ENCODE measurements around the gene ASS1. TPM values are rescaled to one million over a fixed set of nuclear protein-coding genes. Genes with fewer than 3 reads are reported as not detected.

The ASS1 gene
- total RNA-seq, 1 experiment from 2014 or later: 63.6 TPM

GRCh38 chr9:130498298-130498917 lies 53.6 kb downstream of the ASS1 start:
- DNase-seq (ENCODE audit: low spot score): no peak

DNA sequence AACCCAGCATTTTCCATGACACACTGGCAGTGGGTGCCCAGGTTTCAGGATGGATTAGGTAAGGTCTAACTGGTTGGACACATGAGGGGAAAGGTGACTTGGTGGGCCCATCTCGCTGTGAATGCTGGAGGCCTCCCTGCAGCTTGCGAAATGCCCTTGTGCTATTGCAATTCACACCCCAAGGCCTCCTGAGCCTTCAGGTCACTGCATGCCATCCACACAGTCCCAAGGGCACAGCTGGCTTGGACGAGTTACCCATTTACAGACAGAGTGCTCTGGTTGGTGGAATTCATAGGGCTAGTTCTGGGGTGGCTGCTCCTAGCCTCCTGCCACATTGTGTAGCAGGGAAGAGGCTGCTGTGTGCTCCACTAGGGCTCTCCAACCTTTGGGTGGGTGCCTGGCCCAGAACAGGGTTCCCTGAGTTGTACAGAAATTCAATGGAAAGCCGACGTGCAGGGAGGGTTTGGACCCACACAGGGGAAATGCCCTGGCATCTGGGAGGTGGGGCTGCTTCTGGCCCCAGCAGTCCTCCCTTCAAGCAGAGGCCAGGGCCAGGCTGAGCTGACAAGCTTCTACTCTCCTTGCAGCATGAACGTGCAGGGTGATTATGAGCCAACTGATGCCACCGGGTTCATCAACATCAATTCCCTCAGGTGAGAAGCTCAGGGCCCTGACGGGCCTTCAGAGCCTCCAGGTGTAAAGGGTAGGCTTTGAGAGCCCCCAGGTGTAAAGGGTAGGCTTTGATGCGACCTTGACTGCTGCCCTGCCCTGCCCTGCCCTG lies 54.3 kb downstream of the ASS1 start:
- DNase-seq (ENCODE audit: low spot score): no peak

- no peak for DNase-seq (ENCODE audit: low spot score)
Measured at GRCh38 chr9:130499804-130500263, 55.1 kb downstream of the ASS1 start.

DNA sequence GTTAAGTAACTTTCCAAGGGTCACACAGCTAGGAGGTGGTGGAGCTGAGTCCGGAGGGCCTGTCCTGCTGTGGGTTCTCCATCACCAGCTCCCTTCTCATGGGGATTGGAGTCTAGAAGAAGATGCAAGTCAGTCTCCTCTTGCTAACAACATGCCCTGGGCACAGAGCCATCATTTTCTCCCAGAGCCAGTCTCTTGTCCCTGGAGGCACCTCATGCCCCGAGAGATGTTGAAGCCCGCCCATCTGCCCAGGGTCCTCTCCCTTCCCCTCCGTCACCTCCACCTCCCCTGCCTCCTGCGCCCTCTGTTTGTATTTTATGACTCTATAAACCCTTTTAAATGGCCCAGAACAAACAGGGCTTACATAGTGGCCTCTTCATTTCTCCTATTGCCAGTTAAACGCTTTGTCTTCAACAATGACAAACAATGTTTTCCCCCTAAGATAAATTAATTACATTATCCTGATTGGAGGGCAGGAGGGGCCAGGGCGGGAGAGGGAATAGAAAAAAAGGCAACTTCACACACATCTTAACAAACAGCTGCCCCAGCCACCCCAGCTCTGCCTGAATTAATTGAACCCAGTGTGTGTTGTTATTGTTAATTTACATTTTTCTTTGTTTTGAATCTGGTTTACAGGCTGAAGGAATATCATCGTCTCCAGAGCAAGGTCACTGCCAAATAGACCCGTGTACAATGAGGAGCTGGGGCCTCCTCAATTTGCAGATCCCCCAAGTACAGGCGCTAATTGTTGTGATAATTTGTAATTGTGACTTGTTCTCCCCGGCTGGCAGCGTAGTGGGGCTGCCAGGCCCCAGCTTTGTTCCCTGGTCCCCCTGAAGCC lies 55.8 kb downstream of the ASS1 start:
- no peak for DNase-seq (ENCODE audit: low spot score)

DNA sequence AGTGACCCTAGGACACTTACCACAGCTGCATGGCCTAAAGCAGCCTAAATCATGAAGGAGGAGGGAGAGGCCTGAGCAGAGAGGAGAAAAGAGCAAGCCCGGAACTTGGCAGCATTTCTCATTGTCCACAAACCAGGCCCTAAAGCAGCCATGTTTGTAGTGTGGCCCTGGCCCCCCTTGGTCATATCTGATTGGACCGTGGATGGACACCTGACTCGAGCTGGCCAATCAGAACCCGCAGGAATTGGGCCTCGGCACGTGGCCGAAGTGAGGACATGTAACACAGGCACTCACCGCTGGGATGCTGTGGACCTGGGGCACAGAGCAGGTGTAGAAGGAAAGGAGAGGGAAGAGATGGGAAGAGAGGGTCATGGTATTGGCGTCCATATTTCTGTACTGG lies 56.9 kb downstream of the ASS1 start:
- DNase-seq (ENCODE audit: low spot score): no peak

GRCh38 chr9:130508218-130508617 lies 63.5 kb downstream of the ASS1 start:
- DNase-seq (ENCODE audit: low spot score): no peak

DNA sequence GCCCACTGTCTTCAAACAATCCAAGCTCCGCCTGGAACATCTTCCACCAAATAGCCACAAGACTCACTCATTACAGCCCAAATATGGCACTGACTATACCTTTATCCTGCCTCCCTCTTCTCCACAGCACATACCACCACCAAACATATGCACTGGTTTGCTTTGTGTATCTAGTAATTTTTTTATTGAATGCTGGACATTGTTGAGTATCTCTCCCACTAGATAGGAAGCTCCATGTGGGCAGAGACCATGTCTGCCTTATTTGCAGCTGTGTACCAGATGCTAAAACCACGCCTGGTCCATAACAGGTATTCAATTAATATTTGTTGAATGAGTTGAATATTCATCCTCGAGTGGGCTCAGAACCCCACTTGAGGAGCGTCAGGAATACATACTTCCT lies 67.4 kb downstream of the ASS1 start:
- no peak for DNase-seq (ENCODE audit: low spot score)

DNA sequence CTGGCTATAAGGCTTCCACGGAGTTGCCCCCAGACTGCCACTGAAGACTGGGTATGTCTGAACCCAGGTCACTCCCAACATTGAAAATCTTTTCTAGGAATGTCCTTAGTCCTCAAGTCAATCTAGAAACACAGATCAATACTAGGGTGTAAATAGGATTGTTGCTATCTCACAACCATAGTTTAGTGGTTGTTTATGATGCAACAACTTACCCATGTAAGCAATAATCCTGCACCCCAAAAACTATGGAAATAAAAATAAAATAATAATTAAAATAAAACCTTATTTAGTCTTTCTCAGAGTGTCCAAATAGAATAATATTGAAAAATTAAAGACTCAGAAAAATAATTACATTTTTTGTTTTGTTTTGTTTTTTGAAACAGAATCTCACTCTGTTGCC lies 68.3 kb downstream of the ASS1 start:
- no peak for DNase-seq (ENCODE audit: low spot score)

DNA sequence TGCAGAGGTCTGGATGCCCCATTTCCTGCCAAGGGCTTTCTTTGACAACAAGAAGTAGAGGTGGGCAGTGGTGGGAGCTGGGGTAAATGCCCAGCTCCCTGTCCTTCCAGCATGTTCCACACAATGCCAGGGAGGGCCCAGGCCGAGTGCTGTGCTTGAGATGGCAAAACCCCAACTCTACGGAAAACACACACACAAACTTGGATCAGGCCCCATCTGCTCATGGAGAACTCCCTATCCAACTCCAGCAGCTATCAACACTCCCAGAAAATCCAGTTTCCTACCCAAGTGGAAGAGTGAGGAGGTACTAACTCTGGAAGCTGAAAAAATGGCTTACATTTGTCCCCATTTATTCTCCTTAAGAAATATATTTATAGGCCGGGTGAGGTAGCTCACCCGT lies 73.5 kb downstream of the ASS1 start:
- DNase-seq (ENCODE audit: low spot score): no peak

GRCh38 chr9:130518943-130519799 lies 74.4 kb downstream of the ASS1 start:
- DNase-seq (ENCODE audit: low spot score): no peak

- DNase-seq (ENCODE audit: low spot score): no peak
Measured at GRCh38 chr9:130519927-130520326, 75.2 kb downstream of the ASS1 start.

- no peak for DNase-seq (ENCODE audit: low spot score)
Measured at GRCh38 chr9:130521715-130522114, 77.0 kb downstream of the ASS1 start.

- no peak for DNase-seq (ENCODE audit: low spot score)
Measured at GRCh38 chr9:130522233-130522808, 77.6 kb downstream of the ASS1 start.

DNA sequence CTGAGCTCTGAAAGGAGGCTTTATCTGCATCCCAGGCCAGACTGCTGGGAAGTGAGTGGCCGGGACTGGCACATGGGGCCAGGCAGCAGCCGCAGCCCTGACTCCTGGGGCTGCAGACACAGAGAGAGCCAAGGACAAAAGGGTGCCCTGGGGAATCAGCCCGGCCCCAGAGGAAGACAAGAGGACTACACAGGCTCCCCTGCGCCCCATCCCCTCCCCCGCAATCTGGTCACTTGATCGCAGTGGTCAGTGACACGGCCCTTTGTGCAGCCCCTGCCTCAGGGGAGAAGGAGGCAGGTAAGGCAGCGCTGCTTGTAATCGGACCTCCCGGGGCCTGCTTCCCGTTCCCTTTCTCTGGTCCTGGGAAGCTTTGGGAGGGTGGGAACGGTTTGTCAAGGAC lies 79.2 kb downstream of the ASS1 start:
- no peak for DNase-seq (ENCODE audit: low spot score)

- DNase-seq (ENCODE audit: low spot score): no peak
Measured at GRCh38 chr9:130526193-130526853, 81.6 kb downstream of the ASS1 start.

DNA sequence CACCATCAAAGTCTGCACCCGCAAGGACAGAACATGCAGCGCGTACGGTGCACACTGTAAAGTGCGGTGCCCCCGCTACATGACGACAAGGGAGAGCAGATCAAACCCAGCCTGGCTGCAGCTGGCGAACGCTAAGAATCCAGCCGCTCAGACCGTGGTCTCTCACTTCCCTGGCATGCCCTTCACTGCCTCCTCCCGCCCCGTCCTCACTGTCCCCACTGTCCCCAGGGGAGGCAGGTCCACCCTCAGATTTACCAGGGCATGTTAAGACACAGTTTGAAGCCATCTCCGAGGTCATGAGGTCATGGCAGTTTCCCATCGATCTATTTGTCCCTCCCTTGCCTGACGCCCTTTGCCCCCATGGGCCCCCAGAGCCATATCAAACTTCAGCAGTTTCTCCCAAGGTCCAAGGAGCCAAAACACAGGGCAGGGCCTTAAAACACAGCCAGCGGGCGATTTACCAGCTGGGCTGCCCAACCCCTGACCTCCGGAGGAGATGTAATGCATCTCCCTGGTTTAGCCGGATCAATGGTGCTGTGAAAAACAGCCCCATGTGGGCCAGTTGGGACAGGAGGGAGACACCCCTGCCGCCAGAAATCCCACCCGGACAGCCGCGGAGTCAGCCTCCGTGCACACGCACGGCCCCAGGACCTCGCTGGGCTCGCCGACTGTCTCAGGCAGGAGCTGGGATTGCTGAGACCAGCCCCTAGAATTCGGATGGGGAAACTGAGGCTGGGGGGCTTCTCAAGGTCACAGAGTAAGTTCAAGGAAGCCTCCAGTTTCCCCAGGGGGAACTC lies 82.3 kb downstream of the ASS1 start:
- no peak for DNase-seq (ENCODE audit: low spot score)

DNA sequence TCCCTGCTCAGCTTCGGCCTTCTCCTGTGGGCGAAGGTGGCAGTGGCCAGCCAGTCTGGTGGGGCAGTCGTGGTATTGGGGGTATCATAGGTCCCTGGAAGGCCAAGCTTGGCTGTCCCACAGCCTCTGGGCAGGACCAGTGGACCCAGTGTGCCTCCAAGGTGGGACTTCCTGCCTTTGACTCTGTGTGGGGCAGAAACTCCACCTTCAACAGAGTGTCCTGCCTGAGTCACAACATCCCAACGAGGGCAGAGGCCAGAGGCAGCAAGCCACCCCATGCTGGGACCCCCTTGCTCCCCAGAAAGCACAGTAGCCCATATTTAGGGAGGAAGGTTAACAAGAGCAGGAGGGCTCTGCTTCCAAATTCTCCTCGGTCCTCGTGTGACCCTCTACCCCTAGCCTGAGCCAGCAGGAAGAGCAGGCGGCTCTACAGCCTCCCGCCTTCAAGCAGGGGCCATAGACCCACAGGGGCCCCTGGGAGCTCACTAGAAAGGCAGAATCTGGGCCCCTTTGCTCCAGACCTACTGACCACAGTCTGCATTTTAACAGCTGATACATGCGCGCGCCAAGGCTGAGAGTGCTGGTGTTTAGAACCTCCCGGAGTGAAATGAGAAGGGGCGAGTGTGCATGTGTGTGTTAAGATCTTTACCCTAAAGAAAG lies 83.0 kb downstream of the ASS1 start:
- no peak for DNase-seq (ENCODE audit: low spot score)

GRCh38 chr9:130528674-130529073 lies 83.9 kb downstream of the ASS1 start:
- DNase-seq (ENCODE audit: low spot score): no peak

- no peak for DNase-seq (ENCODE audit: low spot score)
Measured at GRCh38 chr9:130530938-130531337, 86.2 kb downstream of the ASS1 start.

Data from H4 (cell line).